CD4-positive, alpha-beta T cell treated with Interleukin-10 for 1 hour (primary cell): Measurements from ENCODE around the gene PRKCI.
A peak's percentile ranks its signal among the peaks of the same experiment; 100 is the strongest.
"Not testable (repeated sequence)": the region's sequence is repeated elsewhere in the genome, so short reads cannot be mapped to it uniquely, and the experiment has no call there.

ENCODE experiments used
- DNase-seq: peaks from one replicate; pipeline ENCODE4 v3.0.0-alpha.2; 2020

Gene PRKCI

GRCh38 chr3:170225166-170225565 is 2.9 kb downstream of the PRKCI start:
- DNase-seq: no peak

DNA sequence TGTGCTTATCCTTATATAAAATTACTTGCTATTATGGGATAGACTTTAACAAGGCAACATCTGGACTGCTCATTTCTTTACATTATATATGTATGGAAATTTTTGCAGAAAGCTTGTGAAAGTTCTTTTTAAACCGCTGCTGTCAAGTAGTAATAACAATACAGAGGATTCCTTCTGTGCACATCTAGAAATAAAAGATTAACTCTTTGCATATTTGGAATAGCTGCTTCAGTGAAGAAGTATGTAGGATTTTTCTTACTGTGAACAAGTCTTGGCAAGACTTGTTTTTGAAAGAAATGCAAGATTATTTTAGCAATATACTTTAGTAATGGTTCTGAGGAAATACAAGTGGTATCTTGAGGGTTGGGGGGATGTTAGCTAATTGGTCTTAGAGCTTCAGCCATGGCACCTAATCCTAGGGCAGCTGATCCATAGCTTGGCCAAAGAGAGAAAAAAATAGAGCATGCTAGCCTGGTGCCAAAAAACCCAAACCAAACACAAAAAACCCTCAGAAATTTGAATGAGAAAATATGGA is 4.3 kb downstream of the PRKCI start:
- no peak for DNase-seq

DNA sequence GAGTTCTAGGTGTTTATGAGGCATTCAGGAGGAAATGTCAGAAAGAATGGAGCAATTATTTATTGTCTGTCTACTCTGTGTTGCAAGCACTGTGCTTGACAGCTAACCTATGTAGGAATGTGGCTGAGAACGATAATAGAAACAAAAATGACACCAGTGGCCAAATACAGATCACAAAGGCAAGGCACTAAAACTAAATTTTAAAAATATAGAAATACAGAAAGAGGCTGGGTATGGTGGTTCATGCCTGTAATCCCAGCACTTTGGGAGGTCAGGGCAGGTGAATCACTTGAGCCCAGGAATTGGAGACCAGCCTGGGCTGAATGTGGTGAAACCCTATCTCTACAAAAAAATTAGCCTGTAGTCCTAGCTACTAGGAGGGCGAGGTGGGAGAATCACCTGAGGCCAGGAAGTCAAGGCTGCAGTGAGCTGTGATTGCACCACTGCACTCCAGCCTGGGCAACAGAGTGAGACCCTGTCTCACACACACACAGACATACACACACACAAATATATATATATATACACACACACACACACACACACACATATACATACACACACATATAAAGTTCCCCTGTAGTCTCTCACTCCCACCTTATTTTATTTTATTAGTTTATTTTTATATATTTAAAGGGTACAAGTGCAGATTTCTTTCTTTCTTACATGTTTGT is 6.0 kb downstream of the PRKCI start:
- no peak for DNase-seq

DNA sequence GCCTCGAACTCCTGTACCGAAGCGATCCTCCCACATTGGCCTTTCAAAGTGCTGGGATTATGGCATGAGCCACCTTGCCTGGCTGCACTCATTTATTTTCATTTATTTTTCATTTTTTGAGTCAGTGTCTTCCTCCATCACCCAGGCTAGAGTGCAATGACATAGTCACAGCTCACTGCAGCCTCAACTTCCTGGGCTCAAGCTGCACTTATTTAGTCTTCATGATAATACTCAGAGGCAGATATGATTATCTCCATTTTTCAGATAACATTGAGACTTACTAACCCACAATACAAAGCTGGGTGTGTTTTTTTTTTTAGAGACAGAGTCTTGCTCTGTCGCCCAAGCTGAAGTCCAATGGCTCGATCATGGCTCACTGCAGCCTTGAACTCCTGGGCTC is 10.0 kb downstream of the PRKCI start:
- DNase-seq: no peak

DNA sequence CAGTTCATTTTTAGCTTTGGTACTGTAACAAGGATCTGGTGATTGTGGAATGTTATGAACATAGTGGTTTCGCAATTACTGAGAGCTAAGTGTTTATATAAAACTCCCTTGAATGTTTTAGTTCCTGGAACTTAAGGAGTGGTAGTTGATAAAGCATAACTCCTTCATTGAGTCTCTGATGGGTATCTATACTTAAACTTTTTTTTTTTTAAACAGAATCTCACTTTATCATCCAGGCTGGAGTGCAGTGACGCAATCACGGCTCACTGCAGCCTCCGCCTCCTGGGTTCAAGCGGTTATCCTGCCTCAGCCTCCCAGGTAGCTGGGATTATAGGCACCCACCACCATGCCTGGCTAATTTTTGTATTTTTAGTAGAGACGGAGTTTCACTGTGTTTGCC is 11.3 kb downstream of the PRKCI start:
- DNase-seq: no peak

GRCh38 chr3:170240142-170240541 is 17.9 kb downstream of the PRKCI start:
- DNase-seq: no peak

DNA sequence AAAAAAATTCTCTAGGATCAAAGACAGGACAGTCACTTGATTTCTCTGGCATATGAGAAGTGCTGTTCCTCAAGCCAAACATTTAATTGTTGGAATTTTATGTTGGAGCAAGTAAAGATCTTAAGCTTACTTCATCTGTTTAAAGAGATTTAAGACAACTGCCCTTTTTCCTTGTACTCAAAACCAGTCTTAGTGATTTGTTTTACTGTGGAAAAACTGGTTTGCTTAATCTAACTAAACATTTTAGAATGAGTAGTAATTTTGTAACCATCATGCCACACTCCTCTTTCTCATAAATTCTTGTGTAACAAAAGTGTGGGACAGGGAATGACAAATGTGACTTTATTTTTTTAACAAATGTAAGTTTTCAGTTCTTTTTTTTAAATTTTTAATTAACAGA is 18.4 kb downstream of the PRKCI start:
- no peak for DNase-seq

DNA sequence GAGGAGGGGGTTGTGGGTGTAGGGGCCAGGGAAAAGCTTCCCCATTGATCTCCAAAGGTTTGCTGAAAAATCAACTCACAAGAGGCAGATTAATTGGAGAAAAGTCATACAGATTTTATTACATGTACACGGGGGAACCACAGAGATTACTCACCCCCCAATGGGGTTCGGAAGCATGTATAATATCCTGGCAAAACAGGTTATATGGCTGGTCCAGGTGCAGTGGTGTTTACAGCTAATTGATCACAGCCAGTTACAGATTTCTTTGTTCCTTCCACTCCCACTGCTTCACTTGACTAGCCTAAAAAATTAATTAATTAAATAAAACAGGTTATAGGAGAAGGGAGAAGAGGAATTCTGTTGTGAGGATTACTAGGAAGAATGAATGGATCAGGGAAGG is 22.4 kb downstream of the PRKCI start:
- DNase-seq: no peak

DNA sequence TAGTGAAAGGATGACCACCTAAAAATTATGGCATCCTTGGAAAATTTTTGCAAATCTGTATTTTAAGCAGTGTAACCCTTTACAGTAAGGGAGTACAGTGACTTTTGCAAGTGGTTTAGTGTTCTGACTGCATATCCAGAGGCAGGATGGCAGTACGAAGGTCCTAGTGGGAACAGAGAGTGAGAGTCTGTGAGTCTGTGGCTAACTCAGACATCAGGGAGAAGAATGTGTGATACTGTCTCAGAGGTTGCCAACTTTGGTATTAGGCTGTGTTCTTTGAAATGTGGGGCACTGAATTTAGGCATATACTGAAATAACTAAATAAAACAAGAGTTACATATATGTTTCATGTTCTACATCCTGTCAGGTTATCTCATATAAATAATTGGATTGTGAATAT is 25.7 kb downstream of the PRKCI start:
- DNase-seq: no peak

GRCh38 chr3:170256597-170256996 is 34.4 kb downstream of the PRKCI start:
- DNase-seq: no peak

DNA sequence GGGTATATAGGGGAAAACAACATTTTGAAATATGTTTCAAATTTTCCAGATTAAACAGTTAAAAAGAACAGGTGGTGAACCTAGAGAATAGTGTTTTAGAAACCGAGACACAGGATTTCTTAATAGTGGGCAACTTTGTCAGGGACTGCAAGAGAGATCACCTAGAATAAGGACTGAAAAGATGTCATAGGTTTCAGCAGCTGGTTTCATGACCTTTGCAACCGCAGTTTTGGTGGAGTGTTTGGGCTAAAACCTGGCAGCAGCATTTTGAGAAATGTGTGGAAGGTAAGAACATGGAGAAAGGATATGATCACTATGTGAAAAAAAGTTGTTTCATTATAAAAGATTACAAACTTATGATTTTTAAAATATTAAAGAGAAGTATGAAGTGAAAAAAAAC is 34.9 kb downstream of the PRKCI start:
- no peak for DNase-seq

DNA sequence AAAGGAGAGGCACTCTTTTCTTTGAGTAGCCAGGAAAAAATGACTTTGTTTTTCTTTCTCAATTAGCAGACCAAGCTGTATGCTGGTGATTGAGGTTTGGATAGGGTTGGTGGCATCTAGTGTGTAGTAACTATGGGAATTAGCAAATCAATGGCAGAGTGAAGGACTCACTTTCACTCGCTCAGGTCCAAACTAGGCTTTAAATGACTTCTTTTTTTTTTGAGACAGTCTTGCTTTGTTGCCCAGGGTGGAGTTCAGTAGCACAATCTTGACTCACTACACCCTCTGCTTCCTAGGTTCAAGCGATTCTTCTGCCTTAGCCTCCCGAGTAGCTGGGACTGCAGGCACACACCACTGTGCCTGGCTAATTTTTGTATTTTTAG is 35.9 kb downstream of the PRKCI start:
- no peak for DNase-seq

- no peak for DNase-seq
Measured at GRCh38 chr3:170259907-170260306, 37.7 kb downstream of the PRKCI start.

GRCh38 chr3:170267793-170268192 is 45.6 kb downstream of the PRKCI start:
- DNase-seq: no peak

DNA sequence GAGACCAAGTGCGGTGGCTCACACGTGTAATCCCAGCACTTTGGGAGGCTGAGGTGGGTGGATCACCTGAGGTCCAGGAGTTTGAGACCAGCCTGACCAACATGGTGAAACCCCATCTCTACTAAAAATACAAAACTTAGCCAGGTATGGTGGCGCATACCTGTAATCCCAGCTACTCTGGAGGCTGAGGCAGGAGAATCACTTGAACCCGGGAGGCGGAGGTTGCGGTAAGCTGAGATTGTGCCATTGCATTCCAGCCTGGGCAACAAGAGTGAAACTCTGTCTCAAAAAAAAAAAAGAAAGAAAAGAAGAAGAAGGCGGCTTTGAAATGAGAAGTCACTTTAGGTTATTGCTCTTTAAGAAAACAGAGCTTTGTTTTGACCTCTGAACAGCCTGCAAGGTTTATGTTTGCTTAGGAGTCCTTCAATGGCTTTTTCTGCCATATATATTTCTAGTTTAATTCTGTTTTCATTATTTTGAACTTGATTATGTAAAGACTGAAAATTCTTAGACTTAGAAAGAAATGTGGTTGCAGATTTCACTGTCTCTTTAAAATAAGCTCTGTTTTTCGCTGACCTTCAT is 47.5 kb downstream of the PRKCI start:
- DNase-seq: not testable (repeated sequence)

GRCh38 chr3:170270282-170270881 is 48.2 kb downstream of the PRKCI start:
- DNase-seq: no peak

DNA sequence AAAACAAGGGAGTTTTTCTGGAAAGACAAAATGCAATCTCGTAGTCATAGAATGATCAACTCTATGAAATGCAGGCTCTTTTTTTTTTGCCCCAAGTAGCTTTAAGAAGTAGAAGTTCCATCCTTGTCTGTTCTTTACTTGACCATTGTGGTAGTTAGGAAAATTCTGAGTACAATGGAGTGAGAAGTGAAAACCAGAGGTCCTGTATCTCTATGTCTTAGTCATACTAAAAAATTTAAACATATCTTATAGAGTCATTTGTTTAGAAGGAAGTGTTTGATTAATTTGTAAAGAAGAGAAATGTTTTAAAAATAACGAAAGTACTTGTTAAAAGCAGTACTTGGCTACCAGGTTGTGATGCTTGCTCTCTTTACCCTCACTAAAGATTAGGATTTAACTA is 52.4 kb downstream of the PRKCI start:
- no peak for DNase-seq

DNA sequence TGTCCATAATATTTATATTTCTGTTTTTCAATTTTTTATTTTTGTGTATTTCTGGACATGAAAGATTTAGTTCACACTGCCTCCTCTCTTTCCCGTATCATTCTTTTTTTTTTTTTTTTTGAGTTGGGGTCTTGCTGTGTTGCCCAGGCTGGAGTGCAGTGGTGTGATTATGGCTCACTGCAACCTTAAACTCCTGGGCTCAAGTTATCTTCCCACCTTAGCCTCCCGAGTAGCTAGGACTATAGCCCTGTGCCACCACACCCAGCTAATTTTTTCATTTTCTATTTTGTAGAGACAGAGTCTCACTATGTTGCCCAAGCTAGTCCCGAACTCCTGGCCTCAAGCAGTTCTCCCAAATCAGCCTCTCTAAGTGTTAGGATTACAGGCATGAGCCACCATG is 53.6 kb downstream of the PRKCI start:
- no peak for DNase-seq

GRCh38 chr3:170277311-170277710 is 55.1 kb downstream of the PRKCI start:
- DNase-seq: peak; percentile 63

DNA sequence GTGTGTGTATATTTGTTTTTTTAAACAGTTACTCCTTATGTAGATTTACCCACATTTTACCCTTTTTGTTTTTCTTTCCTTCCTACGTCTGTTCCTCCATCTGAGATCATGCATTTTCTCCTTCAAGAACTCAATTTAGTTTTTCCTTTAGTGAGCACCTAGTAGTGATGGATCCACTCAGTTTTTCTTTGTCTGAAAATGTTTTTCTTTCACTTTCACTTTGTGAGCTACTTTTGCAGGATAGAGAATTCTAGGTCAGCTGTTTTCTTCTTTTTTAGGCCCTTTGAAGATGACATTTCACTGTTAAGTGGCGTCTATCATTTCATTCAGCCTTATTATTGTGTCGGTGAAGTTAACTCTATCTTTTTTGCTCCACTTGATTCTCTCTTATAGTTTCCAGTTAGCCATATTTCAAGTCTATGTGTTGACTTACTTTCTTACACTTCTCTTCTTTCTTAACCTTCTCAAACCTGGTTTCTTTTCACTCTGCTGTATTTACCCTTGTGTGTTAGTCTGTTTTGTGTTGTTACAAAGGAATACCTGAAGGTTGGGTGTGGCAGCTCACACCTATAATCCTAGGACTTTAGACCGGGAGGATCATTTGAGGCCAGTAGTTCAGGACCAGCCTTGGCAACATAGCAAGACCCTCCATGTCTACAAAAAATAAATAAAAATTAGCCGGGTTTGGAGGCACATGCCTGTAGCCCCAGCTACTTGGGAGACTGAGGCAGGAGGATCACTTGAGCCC is 55.8 kb downstream of the PRKCI start:
- peak; percentile 31 for DNase-seq

- no peak for DNase-seq
Measured at GRCh38 chr3:170278627-170279026, 56.4 kb downstream of the PRKCI start.

GRCh38 chr3:170290194-170290593 is 68.0 kb downstream of the PRKCI start:
- DNase-seq: no peak

DNA sequence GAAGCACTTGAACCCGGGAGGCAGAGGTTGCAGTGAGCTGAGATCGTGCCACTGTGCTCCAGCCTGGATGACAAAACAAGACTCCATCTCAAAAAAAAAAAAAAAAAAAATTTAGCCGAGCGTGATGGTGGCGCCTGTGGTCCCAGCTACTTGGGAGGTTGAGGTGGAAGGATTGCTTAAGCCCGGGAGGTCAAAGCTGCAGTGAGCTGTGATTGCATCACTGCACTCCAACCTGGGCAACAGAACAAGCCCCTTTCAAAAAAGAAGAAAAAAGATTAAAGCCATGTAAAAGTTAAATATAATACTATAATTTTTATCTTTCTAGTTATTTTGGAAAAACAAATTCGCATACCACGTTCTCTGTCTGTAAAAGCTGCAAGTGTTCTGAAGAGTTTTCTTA is 73.4 kb downstream of the PRKCI start:
- no peak for DNase-seq

DNA sequence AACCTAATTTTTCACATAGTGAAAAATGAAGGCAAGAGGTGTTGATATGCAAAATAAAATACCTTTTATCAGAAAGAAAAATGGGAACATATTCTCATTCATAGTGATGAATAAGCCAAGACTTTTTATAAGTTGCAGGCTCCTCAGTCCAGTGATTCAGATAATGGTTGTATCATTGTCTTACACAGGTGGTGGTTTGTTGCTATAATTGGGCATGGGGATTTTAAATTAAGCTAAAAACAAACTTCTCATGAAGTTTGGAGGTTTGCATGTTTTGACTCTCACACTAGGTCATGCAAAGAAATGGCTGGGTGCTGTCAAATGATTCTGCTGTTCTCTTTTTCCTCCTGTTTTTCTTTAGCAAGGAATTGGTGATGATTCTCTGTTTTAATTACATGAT is 74.5 kb downstream of the PRKCI start:
- DNase-seq: no peak
